ENCODE data around the gene MAPRE2. TPM values are rescaled to one million over a fixed set of nuclear protein-coding genes. Genes with fewer than 3 reads are reported as not detected.
A peak's percentile ranks its signal among the peaks of the same experiment; 100 is the strongest.

MAPRE2 gene
- total and polyA plus RNA-seq, 4 donors: 12.5 to 57.8 (median 19.8) TPM

DNA sequence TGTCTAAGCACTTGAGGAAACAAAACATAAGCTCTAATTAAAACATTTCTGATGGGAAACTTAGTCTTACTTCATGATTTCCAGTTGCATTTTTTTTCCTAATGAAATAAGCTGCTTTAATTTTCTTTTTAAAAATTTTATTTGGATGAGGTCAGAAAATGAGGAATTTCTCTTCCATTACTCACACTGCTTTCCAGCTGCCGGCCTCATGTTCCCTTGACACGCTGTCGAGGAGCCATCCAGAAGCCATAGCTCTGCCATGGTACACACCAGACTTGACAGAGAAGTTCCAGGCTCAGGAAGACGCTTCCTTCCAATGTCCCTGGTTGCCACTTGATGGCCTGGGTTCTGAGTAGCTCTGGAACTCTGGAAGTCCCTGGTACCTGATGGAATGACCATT lies 12.1 kb upstream of the MAPRE2 start:
- no peaks in the 10 kb centered on the region for H3K36me3 ChIP-seq (ENCODE audit: control insufficient read depth in 4 of 4, insufficient read depth in 4 of 4, low read length in 4 of 4)
- peak overlapping the region in 1 of 2 donors; percentile 7 for H3K27ac ChIP-seq (ENCODE audit: low read depth in 1 of 2, low read length in 1 of 2)
- 83 to 84% methylated on average over 4 of the region's 4 CpGs for WGBS, 2 donors
- DNase-seq: no peak
- peaks cover 4 to 36% (median 19%) of the 10 kb centered on the region in 5 donors for H3K4me1 ChIP-seq (ENCODE audit: control insufficient read depth in 5 of 5, insufficient read depth in 5 of 5, low read length in 5 of 5)
- no peak overlapping the region for H3K9ac ChIP-seq (ENCODE audit: insufficient read depth in 1 of 2, low read length in 2 of 2)
- ATAC-seq (ENCODE audit: insufficient read depth, low FRiP score): no peak
- H3K9me3 ChIP-seq (ENCODE audit: control insufficient read depth in 4 of 4, insufficient read depth in 3 of 4, low read length in 3 of 4): no peaks in the 10 kb centered on the region
- no peaks in the 10 kb centered on the region for H3K27me3 ChIP-seq (ENCODE audit: control insufficient read depth in 3 of 3, insufficient read depth in 3 of 3, low read length in 2 of 3)
- no peak overlapping the region for H3K4me3 ChIP-seq
- TF ChIP-seq, protein P1, sequence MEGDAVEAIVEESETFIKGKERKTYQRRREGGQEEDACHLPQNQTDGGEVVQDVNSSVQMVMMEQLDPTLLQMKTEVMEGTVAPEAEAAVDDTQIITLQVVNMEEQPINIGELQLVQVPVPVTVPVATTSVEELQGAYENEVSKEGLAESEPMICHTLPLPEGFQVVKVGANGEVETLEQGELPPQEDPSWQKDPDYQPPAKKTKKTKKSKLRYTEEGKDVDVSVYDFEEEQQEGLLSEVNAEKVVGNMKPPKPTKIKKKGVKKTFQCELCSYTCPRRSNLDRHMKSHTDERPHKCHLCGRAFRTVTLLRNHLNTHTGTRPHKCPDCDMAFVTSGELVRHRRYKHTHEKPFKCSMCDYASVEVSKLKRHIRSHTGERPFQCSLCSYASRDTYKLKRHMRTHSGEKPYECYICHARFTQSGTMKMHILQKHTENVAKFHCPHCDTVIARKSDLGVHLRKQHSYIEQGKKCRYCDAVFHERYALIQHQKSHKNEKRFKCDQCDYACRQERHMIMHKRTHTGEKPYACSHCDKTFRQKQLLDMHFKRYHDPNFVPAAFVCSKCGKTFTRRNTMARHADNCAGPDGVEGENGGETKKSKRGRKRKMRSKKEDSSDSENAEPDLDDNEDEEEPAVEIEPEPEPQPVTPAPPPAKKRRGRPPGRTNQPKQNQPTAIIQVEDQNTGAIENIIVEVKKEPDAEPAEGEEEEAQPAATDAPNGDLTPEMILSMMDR (IDR thresholded peaks at IDR 0.05; ENCODE audit: control extremely low read depth, extremely low read depth): no peak

DNA sequence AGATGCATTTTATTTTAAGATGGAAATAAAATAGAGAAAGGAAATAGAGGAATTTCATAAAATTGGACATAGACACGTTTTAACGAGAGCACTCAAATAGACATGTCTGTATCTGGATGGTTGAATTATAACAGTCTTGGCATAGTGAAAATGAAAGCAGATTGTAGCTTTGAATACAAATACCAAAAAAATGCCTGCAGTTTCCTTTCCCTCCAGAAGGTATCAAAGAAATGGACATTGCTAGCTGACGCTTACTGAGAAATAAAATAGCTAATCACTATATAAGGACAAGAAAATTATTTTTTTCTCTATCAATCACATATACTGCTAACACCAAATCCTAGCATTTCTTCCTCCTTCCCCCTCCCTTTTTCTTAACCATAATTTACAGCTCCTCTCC lies 11.4 kb upstream of the MAPRE2 start:
- H3K4me1 ChIP-seq (ENCODE audit: control insufficient read depth in 5 of 5, insufficient read depth in 5 of 5, low read length in 5 of 5): peaks cover 4 to 31% (median 19%) of the 10 kb centered on the region in 5 donors
- no peaks in the 10 kb centered on the region for H3K36me3 ChIP-seq (ENCODE audit: control insufficient read depth in 4 of 4, insufficient read depth in 4 of 4, low read length in 4 of 4)
- TF ChIP-seq, protein P1 (IDR thresholded peaks at IDR 0.05; ENCODE audit: control extremely low read depth, extremely low read depth): no peak
- H3K9me3 ChIP-seq (ENCODE audit: control insufficient read depth in 4 of 4, insufficient read depth in 3 of 4, low read length in 3 of 4): no peaks in the 10 kb centered on the region
- peak overlapping the region in 1 of 2 donors; percentile 90 for H3K27ac ChIP-seq (ENCODE audit: low read depth in 1 of 2, low read length in 1 of 2)
- H3K27me3 ChIP-seq (ENCODE audit: control insufficient read depth in 3 of 3, insufficient read depth in 3 of 3, low read length in 2 of 3): no peaks in the 10 kb centered on the region
- no peak overlapping the region for H3K4me3 ChIP-seq
- ATAC-seq (ENCODE audit: insufficient read depth, low FRiP score): no peak
- WGBS, 2 donors: 2 to 6% methylated on average over 3 of the region's 3 CpGs
- peak in 1 of 3 donors; percentile 30 for DNase-seq
- no peak overlapping the region for H3K9ac ChIP-seq (ENCODE audit: insufficient read depth in 1 of 2, low read length in 2 of 2)

DNA sequence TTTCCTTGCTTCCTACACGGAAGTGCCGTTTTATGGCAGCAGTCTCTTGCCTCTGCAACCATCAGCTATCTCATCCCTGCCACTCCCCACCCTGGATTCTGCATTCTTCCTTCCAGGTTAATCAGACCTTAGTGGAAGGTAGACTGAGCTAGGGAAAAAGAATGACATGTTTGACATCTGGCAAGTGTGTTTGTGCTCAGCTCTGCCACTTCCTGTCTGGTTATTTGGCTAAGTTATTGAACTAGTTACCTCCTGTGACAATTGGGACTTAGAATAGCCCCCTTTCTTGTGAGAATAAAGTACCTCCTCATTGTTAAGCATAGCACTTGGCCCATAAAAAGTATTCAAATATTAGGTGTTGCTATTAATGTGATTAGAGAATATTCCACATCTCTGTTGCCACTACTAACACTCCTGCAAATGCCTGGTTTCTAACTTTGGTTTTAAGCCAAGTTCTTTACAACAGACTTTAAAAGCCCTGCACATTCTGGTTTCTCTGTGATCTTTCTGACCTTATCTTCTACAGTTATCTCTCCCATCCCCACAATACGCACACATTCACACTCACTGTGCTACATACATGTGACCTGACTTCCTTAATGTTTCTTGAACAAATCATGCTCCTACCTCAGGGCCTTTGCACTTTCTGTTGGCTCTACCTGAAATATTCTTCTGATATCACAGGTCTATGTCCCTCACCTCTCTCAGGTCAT lies 10.8 kb upstream of the MAPRE2 start:
- Histone ChIP-seq H3K9me3 (ENCODE audit: control insufficient read depth in 4 of 4, insufficient read depth in 3 of 4, low read length in 3 of 4) (no peaks in the 10 kb centered on the region), H3K9ac (ENCODE audit: insufficient read depth in 1 of 2, low read length in 2 of 2) (no peak overlapping the region), H3K36me3 (ENCODE audit: control insufficient read depth in 4 of 4, insufficient read depth in 4 of 4, low read length in 4 of 4) (no peaks in the 10 kb centered on the region), H3K4me1 (ENCODE audit: control insufficient read depth in 5 of 5, insufficient read depth in 5 of 5, low read length in 5 of 5) (peaks cover 4 to 26% (median 15%) of the 10 kb centered on the region in 5 donors), H3K27me3 (ENCODE audit: control insufficient read depth in 3 of 3, insufficient read depth in 3 of 3, low read length in 2 of 3) (no peaks in the 10 kb centered on the region), H3K4me3 (no peak overlapping the region), H3K27ac (ENCODE audit: low read depth in 1 of 2, low read length in 1 of 2) (peak overlapping the region in 1 of 2 donors; percentile 90)
- ATAC-seq (ENCODE audit: insufficient read depth, low FRiP score) (no peak), DNase-seq (no peak)
- 16 to 20% methylated on average over 3 of the region's 3 CpGs for WGBS, 2 donors
- TF ChIP-seq, protein P1 (IDR thresholded peaks at IDR 0.05; ENCODE audit: control extremely low read depth, extremely low read depth): no peak
